ENCODE measurements around the gene IER3IP1.
"Not testable (repeated sequence)": the region's sequence is repeated elsewhere in the genome, so short reads cannot be mapped to it uniquely, and the experiment has no call there.

IER3IP1 gene, protein sequence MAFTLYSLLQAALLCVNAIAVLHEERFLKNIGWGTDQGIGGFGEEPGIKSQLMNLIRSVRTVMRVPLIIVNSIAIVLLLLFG

DNA sequence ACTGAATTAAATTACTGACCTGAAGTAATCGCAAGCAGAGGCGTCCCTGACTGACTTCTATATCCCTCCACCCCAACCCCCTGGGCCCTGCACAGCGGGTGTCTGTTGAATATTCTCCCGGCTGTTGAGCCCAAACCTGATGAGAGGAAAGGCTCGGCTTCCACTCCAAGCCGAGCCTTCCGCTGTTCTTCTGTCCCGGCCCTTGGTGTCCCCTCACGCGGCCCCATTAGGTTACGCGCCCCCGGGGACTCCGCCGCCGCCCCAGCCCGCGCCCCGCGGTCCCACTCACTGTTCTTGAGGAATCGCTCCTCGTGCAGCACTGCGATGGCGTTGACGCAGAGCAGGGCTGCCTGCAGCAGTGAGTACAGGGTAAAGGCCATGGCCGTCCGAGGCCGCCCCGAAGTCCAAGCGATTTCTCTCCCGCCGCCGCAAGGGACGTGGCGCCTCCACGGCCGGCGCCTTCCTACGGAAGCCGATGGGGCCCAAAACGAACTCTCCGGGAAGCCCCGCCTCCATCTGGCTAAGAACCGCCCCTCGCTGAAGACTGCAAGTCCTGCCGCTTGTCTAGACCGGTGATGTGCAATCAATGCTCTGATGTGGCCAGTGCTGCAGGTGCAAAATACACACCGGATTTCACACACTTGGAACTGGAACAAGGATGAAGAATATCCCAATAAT, at the start of gene IER3IP1:
Gene IER3IP1, minus strand, starts transcription at position 467 of the 678 bp plus-strand sequence. Its CDS starts 87 bp downstream, at position 380.
- DNase-seq, result peak; percentile 88 to 96

DNA sequence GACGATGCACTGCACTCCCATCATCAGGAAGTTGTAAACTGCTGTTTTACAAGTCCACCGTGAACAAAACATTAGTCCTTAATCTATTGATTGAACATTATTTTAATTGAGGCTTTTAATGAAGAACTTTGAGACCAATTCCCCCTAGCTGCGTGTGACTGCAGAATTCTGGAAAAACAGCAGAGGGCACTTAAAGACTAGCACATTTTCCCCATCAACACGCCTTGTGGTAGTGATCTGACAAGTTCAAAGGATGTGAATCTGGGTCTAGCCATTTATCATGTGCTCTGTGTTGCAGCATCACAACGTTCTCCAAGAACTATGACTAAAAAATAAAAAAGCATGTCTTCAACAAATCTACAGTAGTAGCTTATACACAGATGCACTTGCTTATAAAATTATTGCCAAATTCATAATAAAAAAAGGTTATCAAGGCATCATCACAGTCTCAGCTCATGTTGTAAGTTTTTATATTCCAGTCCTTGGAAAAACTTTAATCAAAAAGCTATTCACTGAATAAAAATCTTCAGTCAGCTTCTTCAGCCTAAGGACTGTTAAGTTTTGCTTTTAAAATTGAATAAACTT, 39.5 kb upstream of the IER3IP1 start:
- DNase-seq, result peak; percentile 14

DNA sequence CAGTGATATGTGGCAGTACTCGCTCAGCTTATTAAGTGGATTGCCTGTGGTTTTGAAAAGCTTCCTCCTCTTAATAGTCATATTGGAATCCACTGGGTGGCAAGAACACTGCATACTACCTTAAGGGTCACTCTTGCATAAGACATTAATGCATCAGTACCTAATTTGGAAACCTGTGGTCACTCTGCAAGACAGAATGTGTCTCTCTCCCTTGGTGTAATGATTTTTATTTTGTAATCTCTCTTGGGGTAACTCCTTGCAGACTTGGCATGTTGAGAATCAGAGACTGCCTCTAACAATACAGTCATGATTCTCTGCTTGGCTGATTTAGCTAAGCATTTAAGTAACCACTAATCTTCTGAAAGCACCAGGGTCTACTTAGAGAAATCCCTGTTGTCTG, 33.0 kb upstream of the IER3IP1 start:
- DNase-seq, result no peak

DNA sequence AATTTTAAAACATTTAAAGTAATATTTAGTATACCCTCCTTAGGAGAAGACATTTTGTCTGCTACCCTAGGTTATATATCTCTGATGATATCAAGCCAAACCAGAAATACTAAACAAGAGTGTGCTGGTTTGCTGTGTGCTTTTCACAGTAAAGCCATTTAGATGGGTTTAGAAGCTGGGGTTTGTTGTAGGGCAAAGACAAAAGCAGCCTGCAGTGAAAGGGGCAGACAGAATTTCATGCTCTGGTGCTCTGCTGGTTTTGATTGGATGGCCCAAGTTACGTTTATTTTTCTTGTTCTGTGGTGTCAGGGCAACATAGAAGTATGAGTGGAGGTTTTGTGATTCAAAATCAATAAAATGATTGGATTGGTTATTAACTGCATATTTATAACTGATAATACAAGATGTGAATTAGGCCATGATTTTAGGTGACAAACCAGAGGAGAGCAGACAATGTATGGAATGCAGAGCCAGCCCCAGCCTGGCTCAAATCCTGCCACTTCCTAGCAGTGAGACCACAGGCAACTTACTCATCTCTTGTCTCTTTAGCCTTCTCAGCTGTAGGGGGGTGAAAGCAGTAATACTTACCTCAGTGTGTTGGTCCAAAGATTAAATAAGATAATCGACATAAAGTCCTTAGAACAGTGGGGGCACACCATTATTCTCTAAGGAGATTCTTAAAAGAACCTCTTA, 30.9 kb upstream of the IER3IP1 start:
- no peak for DNase-seq

DNA sequence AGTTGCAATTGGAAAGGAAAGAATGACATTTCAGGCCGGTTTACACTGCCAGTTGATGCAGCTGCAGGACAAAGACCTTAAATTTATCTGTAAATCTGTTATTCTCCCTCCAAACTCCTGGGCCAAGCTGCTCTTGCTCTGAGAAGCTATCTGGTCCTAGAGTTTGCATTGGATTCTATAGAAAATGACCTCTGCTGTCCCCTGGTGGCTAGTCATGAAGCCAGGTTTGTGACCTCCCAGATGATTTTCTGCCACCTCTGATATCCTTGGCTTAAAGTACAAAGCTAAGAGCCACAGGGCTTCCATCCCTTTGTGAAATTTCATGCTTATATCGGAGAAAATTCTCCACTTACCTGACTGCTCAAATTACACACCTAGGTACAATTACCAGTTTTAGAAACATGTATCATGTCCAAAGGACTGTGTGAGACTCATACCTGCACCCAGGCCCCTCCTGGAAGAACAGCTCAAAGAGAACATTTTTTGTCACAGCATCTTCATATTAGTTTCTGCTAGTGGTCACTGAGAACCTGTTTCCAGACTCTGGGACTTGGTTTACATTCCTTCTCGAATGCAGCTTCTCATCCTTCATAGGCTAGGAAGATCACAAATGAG, 28.9 kb upstream of the IER3IP1 start:
- peak; percentile 28 to 72 for DNase-seq

DNA sequence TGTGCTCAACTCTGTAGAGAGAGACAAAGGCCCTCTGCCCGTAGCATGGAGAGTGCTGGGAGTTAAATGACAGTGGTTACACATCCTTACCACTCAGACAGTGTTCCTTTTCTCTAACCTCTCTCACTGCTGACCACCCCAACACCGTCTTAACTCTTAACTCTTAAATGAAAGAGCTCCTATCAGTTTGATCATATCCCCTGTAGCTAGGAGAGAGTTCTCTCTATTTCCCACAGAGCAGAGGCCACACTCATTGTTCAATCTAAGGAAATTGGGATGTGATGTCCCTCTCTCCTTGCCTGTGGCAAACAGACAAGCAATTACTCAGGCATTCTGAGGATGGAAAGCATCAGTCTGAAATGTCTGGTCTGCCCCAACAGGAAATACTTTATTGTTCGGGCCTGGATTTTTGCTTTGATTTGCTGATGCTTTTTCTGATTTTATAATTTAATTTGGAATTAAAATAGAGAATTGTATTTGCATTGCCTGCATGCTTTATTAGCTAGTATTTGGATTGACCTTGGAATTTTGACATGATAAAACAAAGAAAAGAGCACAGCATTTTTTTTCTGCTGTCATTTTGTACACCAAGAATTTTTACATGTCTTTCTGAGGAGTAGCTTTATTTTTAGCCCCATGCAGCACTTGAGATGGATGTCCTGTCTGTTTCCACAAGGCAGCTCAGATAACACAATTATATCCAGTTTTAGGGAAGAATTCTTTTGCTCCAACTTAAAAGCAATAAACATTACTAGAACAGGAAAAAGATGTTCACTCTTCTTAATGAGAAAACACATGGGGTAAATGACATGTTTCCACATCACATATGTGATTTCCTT, 27.7 kb upstream of the IER3IP1 start:
- DNase-seq, result no peak

DNA sequence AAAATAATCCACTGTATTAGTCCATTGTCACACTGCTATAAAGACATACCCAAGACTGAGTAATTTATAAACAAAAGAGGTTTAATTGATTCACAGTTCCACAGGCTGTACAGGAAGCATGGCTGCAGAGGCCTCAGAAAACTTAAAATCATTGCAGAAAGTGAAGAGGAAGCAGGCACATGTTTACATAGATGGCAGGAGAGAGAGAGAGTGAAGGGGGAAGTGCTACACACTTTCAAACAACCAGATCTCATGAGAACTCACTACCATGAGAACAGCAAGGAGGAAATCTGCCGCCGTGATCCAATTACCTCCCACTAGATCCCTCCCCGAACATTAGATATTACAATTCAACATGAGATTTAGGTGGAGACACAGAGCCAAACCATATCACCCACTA, 19.8 kb upstream of the IER3IP1 start:
- not testable (repeated sequence) for DNase-seq

DNA sequence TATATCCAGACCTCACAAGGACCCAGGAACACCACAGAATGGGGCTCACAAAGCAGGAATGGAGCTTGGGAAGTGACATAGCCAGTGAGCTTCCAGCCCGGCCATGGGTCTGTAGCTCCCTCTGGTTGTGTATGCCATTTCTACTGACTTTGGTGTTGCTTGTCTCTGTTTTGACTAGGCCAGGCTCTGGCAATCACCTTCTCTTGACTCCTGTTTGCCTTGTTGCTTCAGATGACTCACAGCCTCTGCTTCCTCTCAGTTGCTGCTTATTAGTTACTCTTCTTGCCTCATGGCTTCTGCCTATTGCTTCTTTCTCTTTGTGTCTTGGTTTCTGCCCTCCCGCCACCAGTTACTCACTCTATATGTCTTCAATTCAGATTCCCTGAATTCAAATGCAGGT, 15.8 kb upstream of the IER3IP1 start:
- peak; percentile 20 to 31 for DNase-seq

DNA sequence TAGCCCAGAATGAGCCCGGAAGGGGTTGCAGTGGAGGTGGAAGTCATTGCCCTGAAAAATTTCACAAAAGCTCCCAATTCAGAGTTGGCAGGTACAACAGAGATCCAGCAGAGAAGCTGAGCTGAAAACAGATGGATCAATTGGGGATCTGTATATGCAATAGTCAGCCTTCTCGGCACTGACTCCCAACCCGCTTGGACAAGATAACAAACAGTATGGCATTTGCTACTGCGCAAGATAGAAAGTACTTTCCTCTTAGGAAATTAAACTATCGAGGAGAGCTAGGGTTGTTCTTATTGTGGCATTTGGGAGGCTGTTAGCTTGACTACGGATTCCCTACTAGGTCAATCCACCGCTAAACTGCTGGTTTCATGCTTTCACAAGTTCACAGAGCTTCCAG, 11.6 kb upstream of the IER3IP1 start:
- DNase-seq, result no peak

DNA sequence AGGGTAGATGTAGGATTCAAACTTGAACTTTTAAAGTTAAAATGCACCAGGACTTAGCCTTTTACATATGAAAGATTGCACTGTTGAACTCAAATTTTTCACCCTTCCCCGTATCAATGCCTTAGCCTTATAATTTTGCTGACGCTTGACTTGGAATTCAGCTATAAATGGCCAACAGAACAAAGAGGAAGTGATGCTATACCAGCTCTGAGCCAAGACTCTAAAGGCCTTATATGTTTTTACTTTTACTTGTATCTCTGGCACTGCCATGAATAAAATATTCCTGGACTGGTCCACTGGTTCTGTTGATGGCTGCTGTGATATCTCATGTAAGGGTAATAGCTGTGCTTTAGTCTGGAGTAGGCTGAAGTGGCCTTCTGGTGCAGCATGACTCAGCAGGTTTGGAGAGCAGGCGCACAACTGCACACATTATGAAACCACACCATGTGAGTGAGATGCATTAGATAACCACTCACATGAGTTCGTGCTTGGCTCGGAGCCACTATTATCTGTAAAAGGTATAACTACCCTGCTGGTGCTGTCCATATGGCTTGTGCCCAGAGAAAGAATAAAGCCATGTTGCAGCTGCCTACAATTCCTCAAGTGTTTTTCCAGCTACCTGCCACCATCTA, 8.4 kb upstream of the IER3IP1 start:
- DNase-seq, result peak; percentile 64

DNA sequence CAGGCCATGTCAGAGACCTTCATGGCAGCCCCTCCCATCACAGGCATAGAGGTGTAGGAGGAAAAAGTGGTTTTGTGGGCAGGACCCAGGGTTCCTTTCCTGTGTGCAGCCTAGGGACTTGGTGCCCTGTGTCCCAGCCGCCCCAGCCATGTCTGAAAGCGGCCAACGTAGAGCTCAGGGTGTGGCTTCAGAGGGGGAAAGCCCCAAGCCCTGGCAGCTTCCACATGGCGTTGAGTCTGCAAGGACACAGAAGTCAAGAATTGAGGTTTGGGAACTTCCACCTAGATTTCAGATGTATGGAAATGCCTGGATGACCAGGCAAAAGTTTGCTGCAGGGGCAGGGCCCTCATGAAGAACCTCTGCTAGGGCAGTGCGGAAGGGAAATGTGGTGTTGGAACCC, 6.0 kb upstream of the IER3IP1 start:
- DNase-seq, result peak; percentile 56 to 70

DNA sequence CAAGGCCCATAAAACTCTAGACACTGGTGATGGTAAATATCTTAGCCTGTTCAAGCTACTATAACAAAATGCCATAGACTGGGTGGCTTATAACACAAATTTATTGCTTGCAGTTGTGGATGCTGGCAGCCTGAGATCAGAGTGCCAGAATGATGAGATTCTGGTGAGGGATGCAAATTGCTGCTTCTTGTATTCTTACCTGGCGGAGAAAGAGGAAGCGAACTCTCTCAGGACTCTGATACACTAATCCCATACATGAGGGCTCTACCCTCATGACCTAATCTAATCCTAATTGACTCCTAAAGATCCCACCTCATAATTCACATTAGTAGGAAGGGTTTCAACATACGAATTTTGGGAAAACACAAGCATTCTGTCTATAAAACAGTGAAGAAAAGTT, 4.6 kb upstream of the IER3IP1 start:
- no peak for DNase-seq

DNA sequence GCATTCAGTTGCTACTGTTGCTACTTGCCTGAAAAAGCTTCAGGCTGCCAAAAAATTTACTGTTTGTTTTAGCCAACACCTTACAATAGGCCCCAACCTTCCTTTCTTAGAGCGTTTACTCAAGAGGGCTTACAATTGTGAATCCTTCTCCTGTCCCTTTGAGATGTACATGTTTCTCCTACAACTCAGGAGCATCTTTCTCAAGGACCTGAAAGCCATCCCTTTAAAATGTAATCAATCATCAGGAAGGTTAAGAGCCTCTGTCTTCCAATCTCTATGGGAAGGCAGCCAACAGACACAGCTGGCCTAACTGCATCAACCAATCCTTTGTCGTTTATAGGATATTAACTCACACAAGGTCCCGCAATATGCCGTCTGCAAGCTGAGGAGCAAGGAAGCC, 3.4 kb upstream of the IER3IP1 start:
- no peak for DNase-seq

DNA sequence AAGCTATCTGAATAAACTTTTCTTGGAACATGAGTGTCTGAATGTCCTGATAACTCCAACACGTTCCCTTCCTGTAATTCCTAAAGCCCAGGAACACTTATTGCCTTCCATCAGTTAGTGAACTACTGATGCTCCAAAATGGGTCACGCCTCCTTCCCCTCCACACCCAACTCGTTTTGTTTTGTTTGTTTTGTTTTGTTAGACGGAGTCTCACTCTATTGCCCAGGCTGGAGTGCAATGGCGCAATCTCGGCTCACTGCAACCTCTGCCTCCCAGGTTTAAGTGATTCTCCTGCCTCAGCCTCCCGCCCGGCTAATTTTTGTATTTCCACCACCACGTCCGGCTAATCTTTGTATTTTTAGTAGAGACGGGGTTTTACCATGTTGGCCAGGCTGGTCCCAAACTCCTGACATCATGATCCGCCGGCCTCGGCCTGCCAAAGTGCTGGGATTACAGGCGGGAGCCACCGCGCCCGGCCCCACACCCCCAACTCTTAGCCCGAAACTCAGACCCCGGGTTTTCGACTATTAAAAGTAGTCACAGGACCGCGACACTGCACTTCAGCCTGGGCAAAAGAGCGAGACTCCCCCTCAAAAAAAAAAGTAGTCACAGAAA, 774 bp downstream of the IER3IP1 start:
- DNase-seq, result peak in 1 of 2 donors; percentile 8

DNA sequence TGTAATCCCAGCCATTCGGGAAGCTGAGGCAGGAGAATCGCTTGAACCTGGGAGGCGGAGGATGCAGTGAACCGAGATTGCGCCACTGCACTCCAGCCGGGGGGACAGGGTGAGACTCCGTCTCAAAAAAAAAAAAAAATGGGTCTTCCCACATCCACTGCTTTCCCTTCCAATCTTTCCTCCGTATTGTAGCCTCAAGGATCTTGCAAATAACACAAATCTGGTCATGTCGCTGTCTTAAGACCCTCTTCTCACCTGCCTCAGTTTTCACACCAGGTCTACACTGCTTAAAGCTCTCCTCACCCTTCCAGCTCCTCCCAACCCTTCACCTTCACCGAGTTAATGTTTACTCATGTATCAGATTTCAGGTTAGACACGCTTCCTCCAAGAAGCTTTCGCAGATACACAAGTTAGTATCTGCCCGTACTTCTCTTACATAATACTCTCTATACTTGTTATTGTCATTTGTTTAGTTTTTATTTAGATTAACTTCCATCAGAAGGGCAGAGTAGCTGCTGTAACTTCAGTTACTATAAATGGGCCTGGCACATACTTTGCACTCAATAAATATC, 1.5 kb downstream of the IER3IP1 start:
- no peak for DNase-seq

DNA sequence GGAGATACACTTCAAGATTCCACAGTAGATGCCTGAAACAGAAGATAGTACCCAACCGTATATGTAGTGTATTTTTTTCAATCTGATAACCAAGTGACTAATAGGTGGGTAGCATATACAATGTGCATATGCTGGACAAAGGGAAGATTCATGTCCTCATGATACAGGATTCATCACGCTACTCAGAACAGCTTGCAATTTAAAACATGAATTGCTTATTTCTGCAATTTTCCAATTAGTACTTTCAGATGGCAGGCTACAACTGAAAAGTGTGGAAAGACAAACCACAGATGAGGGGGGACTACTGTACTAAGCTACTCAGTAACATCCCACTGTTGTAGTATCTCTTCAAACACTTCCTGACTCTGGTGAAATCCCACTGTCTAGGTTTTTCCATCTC, 3.7 kb downstream of the IER3IP1 start:
- DNase-seq, result no peak

DNA sequence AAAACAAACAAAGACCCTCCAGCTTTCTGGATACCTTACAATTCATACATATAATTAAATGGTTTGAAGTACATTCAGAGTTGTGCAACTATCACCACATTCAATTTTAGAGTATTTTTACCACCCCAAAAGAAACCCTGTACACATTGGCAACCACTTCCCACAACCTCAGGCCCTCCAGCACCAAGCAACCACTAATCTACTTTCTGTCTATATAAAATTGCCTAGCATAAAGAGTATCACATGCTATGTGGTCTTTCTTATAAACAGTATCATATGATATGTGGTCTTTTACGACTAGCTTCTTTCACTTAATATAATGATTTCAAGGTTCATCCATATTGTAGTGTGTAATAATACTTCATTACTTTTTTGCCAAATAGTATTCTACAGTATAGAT, 7.3 kb downstream of the IER3IP1 start:
- DNase-seq, result no peak

DNA sequence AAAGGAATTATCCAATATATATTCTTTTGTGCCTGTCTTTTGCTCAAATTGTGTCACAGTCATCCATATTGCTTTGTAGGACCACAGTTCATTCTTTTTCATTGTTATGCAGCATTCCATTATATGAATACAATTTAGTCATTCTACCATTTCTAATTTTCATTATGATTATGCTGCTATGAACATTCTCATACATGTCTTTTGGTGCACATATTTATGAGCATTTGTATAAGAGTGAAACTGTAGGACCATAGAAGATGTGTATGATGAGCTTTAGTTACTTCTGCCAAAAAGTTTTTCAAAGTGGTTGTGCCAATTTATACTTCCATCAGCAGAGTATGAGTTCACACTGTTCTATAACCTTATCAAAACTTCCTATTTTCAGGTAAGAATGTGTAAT, 7.7 kb downstream of the IER3IP1 start:
- DNase-seq, result no peak

DNA sequence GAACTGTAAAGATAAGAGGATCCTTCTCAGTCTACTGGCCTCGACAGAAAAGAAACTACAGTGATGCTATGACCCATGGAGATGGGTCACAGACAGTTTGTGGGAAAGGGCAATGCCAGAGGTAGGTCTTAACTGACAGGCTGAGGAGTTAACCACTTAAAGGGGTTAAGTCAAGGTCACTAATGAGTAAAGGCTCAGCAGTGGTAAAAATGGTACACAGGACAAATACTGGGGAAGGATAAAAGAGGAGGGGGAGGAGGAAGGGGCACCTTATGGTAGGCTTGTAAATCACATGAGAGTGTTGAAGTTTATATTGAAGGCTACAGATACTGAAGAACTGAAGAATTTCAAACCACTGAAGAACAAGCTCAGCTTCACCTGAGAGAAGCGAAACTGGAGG, 9.9 kb downstream of the IER3IP1 start:
- DNase-seq, result no peak

DNA sequence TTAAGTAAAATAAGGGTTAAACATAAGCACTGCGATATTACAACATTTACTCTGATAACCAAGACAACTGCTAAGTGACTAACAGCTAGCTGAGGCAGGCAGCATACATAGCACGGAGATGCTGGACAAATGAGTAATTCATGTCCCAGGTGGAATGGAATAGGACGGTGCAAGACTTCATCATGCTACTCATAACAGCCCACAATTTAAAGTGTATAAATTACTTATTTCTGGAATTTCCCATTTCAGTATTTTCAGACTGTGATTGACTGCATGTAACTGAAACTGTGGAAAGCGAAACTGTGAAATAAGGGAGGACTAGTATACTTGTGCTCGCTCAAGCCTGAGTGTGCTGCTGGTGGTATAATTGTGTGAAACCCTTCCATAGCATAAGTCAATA, 12.9 kb downstream of the IER3IP1 start:
- peak; percentile 32 for DNase-seq

DNA sequence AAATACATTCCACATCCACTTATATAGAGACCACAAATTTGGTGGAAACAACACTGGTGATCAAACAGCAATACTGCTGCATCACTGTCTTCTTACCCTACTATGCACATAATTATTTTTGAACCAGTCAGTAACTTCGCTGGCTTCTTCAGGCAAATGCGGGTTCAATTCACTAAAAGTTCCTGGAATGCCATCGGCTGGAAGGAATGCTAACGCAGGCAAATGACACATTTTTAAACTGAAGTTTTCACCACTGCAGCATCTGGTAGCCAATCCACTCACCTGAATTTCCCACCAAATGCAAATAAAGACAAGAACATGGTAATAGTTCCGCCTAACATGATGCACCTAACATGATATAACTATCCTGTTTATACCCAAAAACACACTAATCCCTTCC, 15.9 kb downstream of the IER3IP1 start:
- no peak for DNase-seq

All from inflammatory macrophage treated with lipopolysaccharide for 1 hour (primary cell).